ENCODE measurements around the gene AKAP8. TPM values are rescaled to one million over a fixed set of nuclear protein-coding genes. Genes with fewer than 3 reads are reported as not detected.

AKAP8 gene
- total and polyA plus RNA-seq, 9 of the 15 experiments (the other 6 are each of a cell fraction or from before 2014, with no cell fraction given): 3.4 to 56.5 (median 15.0) TPM

DNA sequence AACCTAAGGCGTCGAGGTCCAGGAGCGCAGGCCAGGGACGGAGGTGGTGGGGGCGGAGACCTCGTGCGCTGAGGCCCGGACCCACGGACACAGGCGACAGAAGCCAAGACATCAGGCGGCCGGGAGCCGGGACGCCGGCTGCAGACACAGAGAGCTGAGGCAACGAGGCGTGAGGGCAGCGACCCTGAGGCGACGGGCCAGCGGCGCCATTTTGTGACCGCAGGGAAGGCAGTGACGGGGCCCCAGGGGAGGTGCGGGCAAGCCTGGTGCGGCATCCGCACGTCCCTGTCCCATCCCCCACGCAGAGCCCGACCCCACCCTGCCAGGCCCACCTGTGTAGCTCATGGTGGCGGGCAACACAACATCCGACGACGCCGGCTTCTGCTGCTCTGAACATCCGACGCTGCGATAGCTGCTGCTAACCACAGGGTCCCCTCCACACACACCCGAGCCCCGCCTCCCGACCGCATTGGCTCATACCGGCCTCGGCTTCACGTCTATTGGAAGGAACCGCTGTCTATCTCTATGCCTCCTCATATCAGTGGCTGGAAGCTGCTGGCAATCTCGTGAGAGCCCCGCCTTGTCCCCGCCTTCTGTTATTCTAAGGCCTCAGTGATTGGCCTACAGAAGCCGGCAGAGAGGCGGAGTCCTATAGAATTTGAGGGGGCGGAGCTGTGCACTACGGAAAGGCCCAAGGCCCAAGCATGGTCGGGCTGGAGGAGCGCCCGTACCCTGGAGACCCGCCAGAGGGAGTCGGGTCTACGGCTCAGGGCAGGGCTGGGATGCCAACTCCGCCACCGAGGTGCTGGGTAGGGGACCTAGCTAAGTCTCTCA, 39.2 kb upstream of the AKAP8 start, which contains the start of gene AKAP8L (continued):
- TF ChIP-seq, protein P1, sequence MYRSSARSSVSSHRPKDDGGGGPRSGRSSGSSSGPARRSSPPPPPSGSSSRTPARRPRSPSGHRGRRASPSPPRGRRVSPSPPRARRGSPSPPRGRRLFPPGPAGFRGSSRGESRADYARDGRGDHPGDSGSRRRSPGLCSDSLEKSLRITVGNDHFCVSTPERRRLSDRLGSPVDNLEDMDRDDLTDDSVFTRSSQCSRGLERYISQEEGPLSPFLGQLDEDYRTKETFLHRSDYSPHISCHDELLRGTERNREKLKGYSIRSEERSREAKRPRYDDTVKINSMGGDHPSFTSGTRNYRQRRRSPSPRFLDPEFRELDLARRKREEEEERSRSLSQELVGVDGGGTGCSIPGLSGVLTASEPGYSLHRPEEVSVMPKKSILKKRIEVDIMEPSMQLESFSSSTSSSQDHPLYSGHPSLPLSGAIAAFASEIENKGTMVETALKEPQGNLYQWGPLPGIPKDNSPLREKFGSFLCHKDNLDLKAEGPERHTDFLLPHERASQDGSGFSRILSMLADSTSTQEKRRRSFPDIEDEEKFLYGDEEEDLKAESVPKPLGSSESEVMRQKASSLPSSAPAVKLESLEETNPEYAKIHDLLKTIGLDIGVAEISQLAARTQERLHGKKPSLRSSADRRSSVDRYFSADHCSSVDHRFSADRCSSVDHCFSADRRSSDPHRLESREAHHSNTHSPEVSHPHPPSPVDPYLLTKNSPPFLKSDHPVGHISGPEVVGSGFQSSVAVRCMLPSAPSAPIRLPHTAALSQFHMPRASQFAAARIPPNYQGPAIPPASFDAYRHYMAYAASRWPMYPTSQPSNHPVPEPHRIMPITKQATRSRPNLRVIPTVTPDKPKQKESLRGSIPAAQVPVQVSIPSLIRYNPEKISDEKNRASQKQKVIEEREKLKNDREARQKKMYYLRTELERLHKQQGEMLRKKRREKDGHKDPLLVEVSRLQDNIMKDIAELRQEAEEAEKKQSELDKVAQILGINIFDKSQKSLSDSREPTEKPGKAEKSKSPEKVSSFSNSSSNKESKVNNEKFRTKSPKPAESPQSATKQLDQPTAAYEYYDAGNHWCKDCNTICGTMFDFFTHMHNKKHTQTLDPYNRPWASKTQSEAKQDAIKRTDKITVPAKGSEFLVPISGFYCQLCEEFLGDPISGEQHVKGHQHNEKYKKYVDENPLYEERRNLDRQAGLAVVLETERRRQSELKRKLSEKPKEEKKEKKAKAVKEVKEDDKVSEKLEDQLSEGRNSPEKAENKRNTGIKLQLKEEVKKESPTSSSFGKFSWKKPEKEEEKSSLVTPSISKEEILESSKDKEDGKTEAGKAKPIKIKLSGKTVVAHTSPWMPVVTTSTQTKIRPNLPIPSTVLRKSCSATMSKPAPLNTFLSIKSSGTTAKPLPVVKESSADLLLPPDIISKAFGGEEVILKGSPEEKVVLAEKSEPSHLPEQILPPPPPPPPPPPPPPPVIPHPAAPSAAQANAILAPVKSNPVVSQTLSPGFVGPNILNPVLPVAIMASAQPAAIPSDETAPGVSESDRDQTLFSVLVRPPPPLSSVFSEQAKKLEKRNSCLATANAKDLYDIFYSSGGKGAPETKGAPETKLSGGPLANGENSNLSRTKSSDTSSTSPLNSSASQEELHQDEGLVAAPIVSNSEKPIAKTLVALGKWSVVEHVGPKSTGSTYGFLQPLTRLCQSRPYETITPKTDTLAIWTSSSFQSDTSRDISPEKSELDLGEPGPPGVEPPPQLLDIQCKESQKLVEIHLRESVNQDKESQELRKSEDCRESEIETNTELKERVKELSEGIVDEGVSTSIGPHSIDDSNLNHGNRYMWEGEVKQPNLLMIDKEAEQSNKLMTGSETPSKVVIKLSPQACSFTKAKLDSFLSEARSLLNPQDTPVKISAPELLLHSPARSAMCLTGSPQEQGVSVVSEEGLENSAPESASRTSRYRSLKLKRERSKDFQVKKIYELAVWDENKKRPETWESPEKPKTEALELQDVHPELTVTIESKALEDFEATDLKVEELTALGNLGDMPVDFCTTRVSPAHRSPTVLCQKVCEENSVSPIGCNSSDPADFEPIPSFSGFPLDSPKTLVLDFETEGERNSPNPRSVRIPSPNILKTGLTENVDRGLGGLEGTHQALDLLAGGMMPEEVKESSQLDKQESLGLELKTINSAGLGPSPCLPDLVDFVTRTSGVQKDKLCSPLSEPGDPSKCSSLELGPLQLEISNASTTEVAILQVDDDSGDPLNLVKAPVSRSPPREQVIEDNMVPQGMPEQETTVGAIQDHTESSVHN (IDR thresholded peaks at IDR 0.05; ENCODE audit: borderline replicate concordance in 1 of 2, low read depth in 1 of 2): no peak
- TF ChIP-seq, protein P2, sequence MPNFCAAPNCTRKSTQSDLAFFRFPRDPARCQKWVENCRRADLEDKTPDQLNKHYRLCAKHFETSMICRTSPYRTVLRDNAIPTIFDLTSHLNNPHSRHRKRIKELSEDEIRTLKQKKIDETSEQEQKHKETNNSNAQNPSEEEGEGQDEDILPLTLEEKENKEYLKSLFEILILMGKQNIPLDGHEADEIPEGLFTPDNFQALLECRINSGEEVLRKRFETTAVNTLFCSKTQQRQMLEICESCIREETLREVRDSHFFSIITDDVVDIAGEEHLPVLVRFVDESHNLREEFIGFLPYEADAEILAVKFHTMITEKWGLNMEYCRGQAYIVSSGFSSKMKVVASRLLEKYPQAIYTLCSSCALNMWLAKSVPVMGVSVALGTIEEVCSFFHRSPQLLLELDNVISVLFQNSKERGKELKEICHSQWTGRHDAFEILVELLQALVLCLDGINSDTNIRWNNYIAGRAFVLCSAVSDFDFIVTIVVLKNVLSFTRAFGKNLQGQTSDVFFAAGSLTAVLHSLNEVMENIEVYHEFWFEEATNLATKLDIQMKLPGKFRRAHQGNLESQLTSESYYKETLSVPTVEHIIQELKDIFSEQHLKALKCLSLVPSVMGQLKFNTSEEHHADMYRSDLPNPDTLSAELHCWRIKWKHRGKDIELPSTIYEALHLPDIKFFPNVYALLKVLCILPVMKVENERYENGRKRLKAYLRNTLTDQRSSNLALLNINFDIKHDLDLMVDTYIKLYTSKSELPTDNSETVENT (CRISPR knock-in tag; IDR thresholded peaks at IDR 0.05): peak; percentile 70; the same call in 1 of the 2 replicates
- TF ChIP-seq DNMT1 (IDR thresholded peaks at IDR 0.05) (no peak), PHF8 (IDR thresholded peaks at IDR 0.05; ENCODE audit: borderline replicate concordance, low read length) (peak; percentile 92; the same call in 1 of the 2 replicates), PRPF4 (IDR thresholded peaks at IDR 0.05; ENCODE audit: insufficient read depth, low read depth, low read length, poor library complexity, severe bottlenecking) (peak; percentile 26), RCOR1 (IDR thresholded peaks at IDR 0.05; ENCODE audit: borderline replicate concordance in 1 of 2, low read depth in 2 of 2, low read length in 2 of 2) (peak in 1 of 2 experiments; percentile 19; a peak in 1 of 4 replicates), SAFB (IDR thresholded peaks at IDR 0.05; ENCODE audit: borderline replicate concordance, low read depth, low read length) (no peak), RBM14 (IDR thresholded peaks at IDR 0.05; ENCODE audit: borderline replicate concordance, insufficient read depth, low read depth, low read length) (no peak), KLF10 (CRISPR knock-in tag; IDR thresholded peaks at IDR 0.05) (no peak), ZNF699 (CRISPR knock-in tag; IDR thresholded peaks at IDR 0.05; ENCODE audit: insufficient replicate concordance) (no peak), ZNF217 (CRISPR knock-in tag; IDR thresholded peaks at IDR 0.05) (no peak)
- TF ChIP-seq, protein P3, sequence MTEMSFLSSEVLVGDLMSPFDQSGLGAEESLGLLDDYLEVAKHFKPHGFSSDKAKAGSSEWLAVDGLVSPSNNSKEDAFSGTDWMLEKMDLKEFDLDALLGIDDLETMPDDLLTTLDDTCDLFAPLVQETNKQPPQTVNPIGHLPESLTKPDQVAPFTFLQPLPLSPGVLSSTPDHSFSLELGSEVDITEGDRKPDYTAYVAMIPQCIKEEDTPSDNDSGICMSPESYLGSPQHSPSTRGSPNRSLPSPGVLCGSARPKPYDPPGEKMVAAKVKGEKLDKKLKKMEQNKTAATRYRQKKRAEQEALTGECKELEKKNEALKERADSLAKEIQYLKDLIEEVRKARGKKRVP (CRISPR knock-in tag; IDR thresholded peaks at IDR 0.05): peak; percentile 55
